Endothelial cell of umbilical vein (primary cell): Measurements from ENCODE around the gene PRKCZ. TPM values are rescaled to one million over a fixed set of nuclear protein-coding genes. Genes with fewer than 3 reads are reported as not detected.

Experiments used
- BruUV-seq: library from RNA; stranded (reverse); fragments of 400-500 nt; replicated peaks from 2 replicates; lab custom pipeline; 2021; lab: Mats Ljungman, UMichigan
- CTCF ChIA-PET: fragments of 300-600, 350-600 bp; sonication (Branson Sonifier 250); formaldehyde crosslinking; loops from one replicate; lab custom pipeline; 2021; ENCODE audit warnings: antibody characterized with exemption, inconsistent platforms; lab: Charles Lee
- POLR2A ChIA-PET: fragments of 300-600, 350-600 bp; sonication (Branson Sonifier 250); formaldehyde crosslinking; loops from one replicate; lab custom pipeline; 2021; ENCODE audit warnings: antibody characterized with exemption, inconsistent platforms; lab: Charles Lee
- DNase-seq: peaks from one replicate; pipeline ENCODE4 v3.0.0-alpha.2; 2011; ENCODE audit warnings: low read depth, low spot score
- FAIRE-seq: peaks from 2 replicates; lab custom pipeline; 2011; peaks lifted over from hg19 to GRCh38; lab: Jason Lieb, UNC
- H2AFZ ChIP-seq: 2 replicates; pipeline ENCODE4 v1.6.0; 2012; ENCODE audit warnings: low read depth, low read length, control low read depth, inconsistent platforms
- H3K27ac ChIP-seq: 2 replicates; pipeline ENCODE4 v1.5.1; 2011; ENCODE audit warnings: low read depth, mild to moderate bottlenecking, control low read depth, low read length, moderate library complexity; ENCODE audit not compliant: insufficient read depth
- H3K27me3 ChIP-seq, 2 experiments: 2 replicates each; pipeline versions ENCODE4 v1.6.0 to v1.6.1; 2011; ENCODE audit warnings: low read length in 2 of 2, mixed read lengths in 1 of 2; ENCODE audit not compliant: control insufficient read depth in 2 of 2, insufficient read depth in 2 of 2
- H3K36me3 ChIP-seq, 2 experiments: 2 replicates in 1 of 2; 3 replicates in 1 of 2; pipeline ENCODE4 v1.5.1; 2011; ENCODE audit warnings: low read length in 2 of 2, mild to moderate bottlenecking in 1 of 2, moderate library complexity in 1 of 2; ENCODE audit not compliant: control insufficient read depth in 2 of 2, insufficient read depth in 2 of 2; ENCODE audit errors: extremely low read depth in 1 of 2
- H3K4me1 ChIP-seq: 3 replicates; pipeline ENCODE4 v1.5.1; 2011; ENCODE audit warnings: mild to moderate bottlenecking, low read length; ENCODE audit not compliant: control insufficient read depth, insufficient read depth; ENCODE audit errors: extremely low read depth
- H3K4me2 ChIP-seq: 2 replicates; pipeline ENCODE4 v1.6.1; 2011; ENCODE audit warnings: low read length, control low read depth, mixed read lengths; ENCODE audit not compliant: insufficient read depth
- H3K4me3 ChIP-seq, 3 experiments: fragments of 200-600 bp in 1 of 3; sonication (generic), shearing (Covaris generic) in 1 of 3; replicated peaks in 1 of 3; 2 replicates each; pipeline ENCODE4 v1.5.1; 2011 to 2016; ENCODE audit warnings: control low read depth in 3 of 3, low read length in 3 of 3, mild to moderate bottlenecking in 2 of 3, inconsistent platforms in 1 of 3, low read depth in 1 of 3, moderate library complexity in 1 of 3; ENCODE audit not compliant: insufficient read depth in 1 of 3
- H3K79me2 ChIP-seq: 2 replicates; pipeline ENCODE4 v1.6.0; 2012; ENCODE audit warnings: low read length, inconsistent platforms; ENCODE audit not compliant: control insufficient read depth, insufficient read depth
- H3K9ac ChIP-seq: replicated peaks from 2 replicates; pipeline ENCODE3; 2011; ENCODE audit warnings: low read length, control low read depth; ENCODE audit not compliant: insufficient read depth; ENCODE audit errors: extremely low read depth
- H3K9me1 ChIP-seq: replicated peaks from 3 replicates; pipeline ENCODE4 v1.6.0; 2011; ENCODE audit warnings: mild to moderate bottlenecking, low read length; ENCODE audit not compliant: control insufficient read depth, insufficient read depth; ENCODE audit errors: extremely low read depth
- H3K9me3 ChIP-seq: replicated peaks from 2 replicates; pipeline ENCODE4 v1.5.1; 2012; ENCODE audit warnings: low read length, inconsistent platforms; ENCODE audit not compliant: control insufficient read depth, insufficient read depth
- H4K20me1 ChIP-seq: replicated peaks from 2 replicates; pipeline ENCODE3; 2011; ENCODE audit warnings: mild to moderate bottlenecking, low read length; ENCODE audit not compliant: control insufficient read depth, insufficient read depth; ENCODE audit errors: extremely low read depth
- CTCF ChIP-seq, 2 donors: IDR thresholded peaks; 1 replicate in 1 of 2; 2 replicates in 1 of 2; pipeline ENCODE4 v1.5.1; 2011; ENCODE audit warnings: low read length in 2 of 2, mild to moderate bottlenecking in 2 of 2, moderate library complexity in 2 of 2, control low read depth in 1 of 2, inconsistent platforms in 1 of 2, low read depth in 1 of 2; ENCODE audit not compliant: insufficient read depth in 1 of 2; ENCODE audit errors: extremely low read depth in 1 of 2
- EZH2 ChIP-seq: IDR thresholded peaks from 2 replicates; pipeline ENCODE4 v1.6.1; 2012; ENCODE audit warnings: borderline replicate concordance, low read depth, mild to moderate bottlenecking, moderate library complexity, low read length, inconsistent platforms; ENCODE audit not compliant: severe bottlenecking
- FOS ChIP-seq: IDR thresholded peaks from 2 replicates; pipeline ENCODE4 v1.6.1; 2011; ENCODE audit warnings: mild to moderate bottlenecking, low read length, moderate library complexity, borderline replicate concordance; ENCODE audit not compliant: insufficient read depth
- GATA2 ChIP-seq: IDR thresholded peaks from 2 replicates; pipeline ENCODE4 v1.7.0; 2011; ENCODE audit warnings: low read depth, mild to moderate bottlenecking, moderate library complexity, mixed read lengths, low read length; ENCODE audit not compliant: insufficient read length, insufficient read depth
- JUN ChIP-seq: IDR thresholded peaks from 2 replicates; pipeline ENCODE4 v1.6.1; 2011; ENCODE audit warnings: borderline replicate concordance, low read depth; ENCODE audit not compliant: insufficient read length, insufficient read depth
- MAX ChIP-seq: IDR thresholded peaks from 2 replicates; pipeline ENCODE4 v1.6.1; 2011; ENCODE audit not compliant: insufficient read depth, insufficient read length
- MYC ChIP-seq: IDR thresholded peaks from one replicate; pipeline ENCODE4 v1.6.1; 2011; ENCODE audit warnings: mild to moderate bottlenecking, low read depth, low read length
- POLR2A ChIP-seq: IDR thresholded peaks from 2 replicates; pipeline ENCODE4 v1.6.1; 2012; ENCODE audit warnings: low read depth, mild to moderate bottlenecking, control low read depth, low read length
- POLR2AphosphoS5 ChIP-seq: IDR thresholded peaks from 2 replicates; pipeline ENCODE4 v1.6.1; 2012; ENCODE audit warnings: low read depth, mild to moderate bottlenecking, control low read depth, low read length, moderate library complexity; ENCODE audit not compliant: insufficient read depth
- dilution Hi-C: fragments of 300-500 bp; cut with MboI; formaldehyde crosslinking; loops from one replicate; pipeline ENCODE4 v1.15.0; 2019; ENCODE audit warnings: low sequenced_read_pairs; ENCODE audit not compliant: extremely low pct_ligation_motif_present
- intact Hi-C: fragments of 100-400 bp; cut with micrococcal nuclease; formaldehyde crosslinking; loops from one replicate; pipeline ENCODE4 v1.10.0; 2022
- polyA plus RNA-seq, 4 experiments: library from polyadenylated mRNA; depleted of rRNA in 3 of 4; stranded (reverse) in 3 of 4; unstranded in 1 of 4; fragments of >200 nt; gene quantifications; 2 replicates each; pipeline versions ENCODE4 v1.2.1 to v1.2.3, GENCODE V29; 2011 to 2012; ENCODE audit warnings: missing spikeins in 1 of 4
- total RNA-seq: library from RNA; stranded (reverse); gene quantifications from 2 replicates; pipeline ENCODE4 v1.2.3, GENCODE V29; 2021

The PRKCZ gene
- total and polyA plus RNA-seq, 2 donors (not counting 3 experiments of a cell fraction or from before 2014, with no cell fraction given) = 0.22 to 1.7 TPM

- Histone ChIP-seq H3K4me1 (no peaks in the 10 kb centered on the region), H3K27me3 (no peaks in the 10 kb centered on the region), H3K9me3 (no peaks in the 10 kb centered on the region), H3K9ac (no peak overlapping the region), H4K20me1 (no peaks in the 10 kb centered on the region), H3K4me3 (no peak overlapping the region), H3K4me2 (no peak overlapping the region), H3K79me2 (no peaks in the 10 kb centered on the region), H3K36me3 (no peaks in the 10 kb centered on the region), H2AFZ (no peak overlapping the region), H3K27ac (no peak overlapping the region), H3K9me1 (no peaks in the 10 kb centered on the region)
- FAIRE-seq (no peak), DNase-seq (no peak)
- dilution Hi-C loops = no loop called here
- TF ChIP-seq FOS (no peak), GATA2 (no peak), POLR2A (no peak), EZH2 (no peak), CTCF (IDR thresholded peaks at IDR 0.05; ENCODE audit: extremely low read depth in 1 of 2, insufficient read depth in 1 of 2, low read depth in 1 of 2, low read length in 2 of 2) (no peak), MYC (no peak), MAX (no peak), POLR2AphosphoS5 (no peak), JUN (no peak)
- intact Hi-C loops = no loop called here
- ChIA-PET CTCF (interaction anchor here (1.3 to 2.1 kb wide), 2 partner anchors 30 to 64 kb away, joined by 10 to 13 read pairs; no protein-coding TSS in a partner anchor), POLR2A (no interaction called here)
- no TSS peak for BruUV-seq
These were observed 59.4 kb downstream of the PRKCZ start for GRCh38 chr1:2109581-2110021.
